GM21367 (cell line): ENCODE data around the gene RBM7.
A peak's percentile ranks its signal among the peaks of the same experiment; 100 is the strongest.

Experiments
- ATAC-seq: cut with Tn5 transposase; IDR thresholded peaks from one replicate; pipeline ENCODE4 v1.9.1; 2021; ENCODE audit not compliant: unreplicated experiment

The RBM7 gene, protein sequence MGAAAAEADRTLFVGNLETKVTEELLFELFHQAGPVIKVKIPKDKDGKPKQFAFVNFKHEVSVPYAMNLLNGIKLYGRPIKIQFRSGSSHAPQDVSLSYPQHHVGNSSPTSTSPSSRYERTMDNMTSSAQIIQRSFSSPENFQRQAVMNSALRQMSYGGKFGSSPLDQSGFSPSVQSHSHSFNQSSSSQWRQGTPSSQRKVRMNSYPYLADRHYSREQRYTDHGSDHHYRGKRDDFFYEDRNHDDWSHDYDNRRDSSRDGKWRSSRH

GRCh38 chr11:114400216-114400914 lies at the start of gene RBM7, which contains the start of gene C11orf71:
RBM7 (plus strand) TSS chr11:114400666; CDS start chr11:114400672, 6 bp downstream.
C11orf71 (minus strand) TSS chr11:114400511; CDS start chr11:114400331, 180 bp downstream.
- ATAC-seq = peak; percentile 92

GRCh38 chr11:114353443-114353842 lies 47.0 kb upstream of the RBM7 start:
- ATAC-seq = no peak

DNA sequence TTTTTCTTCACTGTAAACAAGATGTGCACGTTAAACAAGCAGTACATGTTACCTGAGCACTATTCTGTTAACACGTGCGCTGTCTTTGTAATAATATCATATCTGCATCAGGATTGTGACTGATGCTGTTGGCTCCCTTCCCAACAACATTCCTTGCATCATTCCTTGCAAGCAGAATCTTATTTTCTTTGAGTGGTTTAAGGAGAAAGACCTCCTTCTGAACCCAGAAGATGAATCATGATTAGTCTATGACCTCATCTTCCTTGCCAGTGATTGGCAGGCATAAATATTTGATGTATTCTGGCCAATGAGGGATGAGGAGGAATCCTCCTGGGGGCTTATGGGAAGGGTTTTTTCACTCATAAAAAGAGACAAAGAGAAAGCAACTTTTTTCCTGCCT lies 46.4 kb upstream of the RBM7 start:
- no peak for ATAC-seq

GRCh38 chr11:114358716-114359115 lies 41.8 kb upstream of the RBM7 start:
- no peak for ATAC-seq

- no peak for ATAC-seq
Measured at GRCh38 chr11:114359342-114359741, 41.1 kb upstream of the RBM7 start.

- no peak for ATAC-seq
Measured at GRCh38 chr11:114362326-114362725, 38.1 kb upstream of the RBM7 start.

GRCh38 chr11:114362958-114363357 lies 37.5 kb upstream of the RBM7 start:
- ATAC-seq = no peak

DNA sequence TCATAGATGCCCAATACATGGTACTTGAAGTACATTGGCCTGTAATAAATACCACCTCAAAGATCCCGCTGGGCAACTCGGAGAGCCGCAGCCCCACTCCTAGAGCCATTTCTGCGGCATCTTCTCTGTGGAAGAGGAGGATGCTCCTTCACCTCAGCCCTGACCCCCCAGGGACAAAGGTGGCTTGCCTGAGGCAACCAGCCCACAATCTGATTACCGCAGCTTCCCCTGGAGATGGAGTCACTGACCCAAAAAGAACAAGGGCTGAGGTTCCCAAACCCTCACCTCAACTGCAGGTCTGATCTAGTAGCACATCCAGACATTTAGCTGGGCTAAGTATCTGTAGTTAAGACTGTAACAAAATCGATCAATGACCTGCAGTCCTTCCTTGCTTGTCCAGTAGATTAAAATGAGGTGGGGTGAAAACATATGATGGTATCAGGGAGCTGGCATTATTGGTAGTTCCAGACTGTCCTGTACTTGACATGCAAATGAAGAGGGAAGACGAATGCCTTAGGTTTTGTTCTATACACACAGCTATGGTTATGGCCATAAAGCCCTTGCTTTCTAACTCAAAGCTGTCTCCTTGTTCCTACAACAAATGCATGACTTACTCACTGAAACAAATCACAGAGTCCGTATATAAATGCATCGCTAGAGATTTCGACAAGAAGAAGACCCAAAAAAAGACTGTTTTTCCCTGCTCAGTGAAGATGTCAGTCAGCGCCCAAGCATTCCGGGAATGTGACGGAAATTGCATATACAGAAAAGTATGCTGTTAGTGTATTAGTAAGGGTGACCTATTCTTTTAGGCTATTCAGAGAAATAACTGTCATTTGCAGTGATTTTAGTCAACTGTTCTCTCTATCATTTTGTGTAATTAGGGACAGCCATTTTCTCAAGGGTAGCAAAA lies 33.9 kb upstream of the RBM7 start:
- ATAC-seq = no peak

DNA sequence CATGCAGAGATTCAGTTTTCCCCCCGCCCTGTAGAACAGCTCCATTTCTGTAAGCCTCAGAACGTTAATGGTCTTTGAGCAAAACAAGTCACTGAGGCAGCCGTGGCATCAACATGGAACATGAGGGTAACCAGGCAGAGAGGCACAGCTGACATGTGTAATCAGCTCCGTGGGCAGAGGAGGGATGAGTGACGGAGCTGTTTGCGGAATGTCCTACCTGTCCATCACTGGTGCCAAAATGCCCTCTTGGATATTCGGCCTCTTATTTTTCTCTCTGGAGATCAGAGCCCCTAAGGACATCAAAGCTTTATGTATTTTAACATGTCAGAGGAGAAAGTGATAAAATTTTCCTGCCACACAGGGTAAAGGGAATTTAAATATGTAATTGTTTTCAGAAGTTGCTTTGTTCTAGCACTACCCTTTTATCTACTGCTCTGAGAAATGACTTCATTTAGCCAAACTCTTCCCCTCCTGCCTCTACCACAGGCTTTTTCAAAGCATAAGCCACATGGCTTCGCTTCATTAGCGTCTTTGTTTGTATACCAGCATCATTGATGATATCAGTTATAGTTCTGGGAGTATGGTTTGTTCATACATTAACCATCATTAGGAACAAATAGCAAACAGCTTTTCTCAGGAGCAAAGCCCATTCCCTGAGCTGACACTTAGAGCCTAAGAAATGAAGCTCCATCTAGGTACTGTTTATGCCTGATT lies 33.1 kb upstream of the RBM7 start:
- no peak for ATAC-seq

DNA sequence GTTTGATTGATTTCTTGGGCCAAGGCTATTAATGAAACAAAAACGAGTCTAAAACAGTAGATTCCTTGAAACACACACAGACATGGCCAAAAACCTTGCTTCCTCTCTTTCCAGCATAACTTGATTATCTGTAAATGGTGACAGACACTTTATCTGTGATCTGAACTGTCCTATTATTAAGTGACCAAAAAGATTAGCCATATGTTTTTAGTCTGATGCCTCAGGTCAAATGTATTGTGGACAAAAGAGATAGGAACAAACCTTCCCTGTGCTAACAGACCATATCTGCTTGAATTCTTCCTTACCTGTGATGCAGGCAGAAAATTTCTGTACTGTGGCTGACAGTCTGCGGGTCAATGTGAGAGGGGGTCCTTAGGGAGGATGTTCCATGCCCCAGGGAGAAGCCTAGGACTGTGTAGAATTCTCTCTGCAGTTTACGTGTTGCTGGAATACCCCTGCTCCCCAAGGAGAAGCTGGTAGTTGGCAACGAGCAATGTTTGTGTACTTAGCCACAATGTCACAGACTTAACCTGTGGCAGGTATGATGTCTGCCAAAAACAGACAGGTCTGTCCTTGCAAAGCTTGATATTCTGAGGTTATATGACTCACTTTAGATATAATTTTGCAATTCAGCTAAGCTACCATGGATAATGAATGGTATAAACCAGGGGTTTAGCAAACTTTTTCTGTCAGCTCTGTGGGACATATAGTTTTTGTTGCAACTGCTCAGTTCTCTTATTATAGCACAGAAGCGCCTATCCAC lies 31.4 kb upstream of the RBM7 start:
- ATAC-seq = no peak

- no peak for ATAC-seq
Measured at GRCh38 chr11:114375052-114375451, 25.4 kb upstream of the RBM7 start.

- ATAC-seq = no peak
Measured at GRCh38 chr11:114377612-114378267, 22.7 kb upstream of the RBM7 start.

DNA sequence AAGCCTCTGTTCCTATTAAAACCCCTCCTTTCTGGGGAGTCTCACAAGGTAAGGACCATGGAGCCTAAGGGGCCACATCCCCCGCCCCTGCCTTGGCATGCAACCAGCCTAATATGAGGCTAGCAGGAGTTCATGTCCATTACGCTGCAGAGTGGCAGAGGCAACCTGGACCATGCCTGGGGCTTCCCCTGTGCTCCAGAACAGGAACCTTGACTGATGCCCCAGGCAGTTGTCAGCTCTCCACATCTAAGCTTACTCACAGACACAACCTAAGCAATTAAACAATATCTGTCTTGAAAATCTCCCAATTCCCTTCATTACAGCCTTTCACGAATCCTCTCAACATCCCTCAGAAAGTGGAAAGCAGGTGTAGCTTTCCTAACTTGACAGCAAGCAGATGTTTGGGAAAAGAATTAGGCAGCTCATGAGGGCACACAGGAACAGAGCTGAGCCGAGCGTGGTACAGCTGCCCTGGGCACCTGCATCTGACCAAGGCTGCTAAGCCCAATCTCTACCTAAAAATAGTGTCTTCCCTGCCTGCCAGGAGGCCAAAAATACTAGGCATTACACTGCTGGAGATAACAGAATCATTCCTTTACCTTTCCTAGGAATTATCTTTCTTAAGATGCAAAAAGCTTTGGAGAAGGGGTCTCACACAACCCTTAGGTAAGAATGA lies 20.9 kb upstream of the RBM7 start:
- ATAC-seq = no peak

DNA sequence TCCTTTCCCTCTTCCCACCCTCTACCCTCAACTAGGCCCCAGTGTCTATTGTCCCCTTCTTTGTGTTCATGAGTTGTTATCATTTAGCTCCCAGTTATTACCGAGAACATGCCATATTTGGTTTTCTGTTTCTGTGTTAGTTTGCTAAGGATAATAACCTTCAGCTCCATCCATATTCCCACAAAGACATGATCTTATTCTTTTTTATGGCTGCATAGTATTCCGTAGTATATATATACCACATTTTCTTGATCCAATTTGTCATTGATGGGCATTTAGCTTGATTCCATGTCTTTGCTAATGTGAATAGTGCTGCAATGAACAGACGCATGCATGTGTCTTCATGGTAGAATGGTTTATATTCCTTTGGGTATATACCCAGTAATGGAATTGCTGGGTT lies 18.0 kb upstream of the RBM7 start:
- ATAC-seq = no peak

DNA sequence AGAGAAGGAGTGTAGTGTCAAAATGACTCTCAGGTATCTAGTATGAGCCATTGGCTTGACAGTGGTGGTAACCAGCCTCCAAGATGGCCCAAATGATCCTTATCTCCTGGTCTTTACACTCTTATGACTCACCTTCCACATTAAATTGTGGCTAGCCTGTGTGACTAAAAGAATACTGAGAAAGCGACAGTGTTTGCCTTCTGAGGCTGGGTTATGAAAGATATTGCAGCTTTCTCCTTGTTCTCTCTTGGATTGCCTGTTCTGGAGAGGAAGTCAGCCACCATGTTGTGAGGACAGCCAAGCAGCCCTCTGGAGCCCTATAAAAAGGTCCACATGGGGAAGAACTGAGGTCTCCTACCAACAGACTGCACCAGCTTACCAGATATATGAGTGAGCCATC lies 16.0 kb upstream of the RBM7 start:
- no peak for ATAC-seq

- no peak for ATAC-seq
Measured at GRCh38 chr11:114386131-114386530, 14.3 kb upstream of the RBM7 start.

- no peak for ATAC-seq
Measured at GRCh38 chr11:114386545-114386944, 13.9 kb upstream of the RBM7 start.

DNA sequence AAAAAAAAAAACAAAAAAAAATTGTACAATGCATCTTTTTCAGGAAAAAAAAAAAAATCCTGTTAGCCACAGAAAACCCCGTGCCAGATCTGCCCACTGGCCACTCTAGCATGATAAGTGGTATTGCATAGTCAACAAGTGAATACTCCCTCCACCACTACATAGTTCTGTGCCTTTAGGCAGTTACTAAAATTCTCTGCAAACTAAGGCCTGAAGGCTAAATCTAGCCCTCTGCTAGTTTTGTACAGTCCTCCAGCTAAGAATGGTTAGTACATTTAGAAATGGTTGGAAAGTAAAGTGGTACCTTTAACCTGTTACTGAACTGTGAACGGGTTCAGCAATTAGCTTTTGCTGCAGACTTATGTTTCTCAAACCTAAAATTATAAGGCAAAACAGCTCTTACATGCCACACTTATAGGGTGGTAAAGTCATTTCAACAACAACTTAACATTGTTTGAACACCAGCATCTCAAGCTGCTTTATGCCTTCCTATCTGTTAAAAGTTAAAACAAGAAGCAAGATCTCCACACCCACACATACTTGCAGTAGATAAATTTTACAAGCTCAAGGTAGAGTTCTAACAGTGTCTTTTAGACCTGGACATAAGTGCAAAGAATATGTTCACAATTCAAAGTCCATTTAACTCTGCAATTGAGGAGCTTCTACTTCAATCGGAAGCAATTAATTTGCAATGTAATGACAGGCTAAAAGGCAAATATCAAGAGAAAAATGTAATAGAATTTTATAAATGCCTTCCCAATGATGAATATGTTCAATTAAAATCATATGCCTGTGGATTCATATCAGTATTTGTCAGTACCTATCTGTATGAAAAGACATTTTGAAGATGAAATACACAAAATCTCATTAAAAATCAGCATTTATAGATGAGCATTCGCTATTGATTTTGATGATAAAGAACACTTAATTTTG lies 7.5 kb upstream of the RBM7 start:
- no peak for ATAC-seq
